CD4-positive, alpha-beta T cell treated with Interleukin-4 for 4 hours (primary cell): ENCODE data around the gene TMIGD3.
A peak's percentile ranks its signal among the peaks of the same experiment; 100 is the strongest.

Source experiments
- DNase-seq: peaks from one replicate; pipeline ENCODE4 v3.0.0-alpha.2; 2020

The TMIGD3 gene

GRCh38 chr1:111446546-111446945 lies 56.9 kb downstream of the TMIGD3 start:
- DNase-seq: no peak

- DNase-seq: no peak
Observed at GRCh38 chr1:111444031-111444430, 59.4 kb downstream of the TMIGD3 start.

- DNase-seq: no peak
Observed at GRCh38 chr1:111442457-111442856, 61.0 kb downstream of the TMIGD3 start.

- DNase-seq: peak; percentile 61
Observed at GRCh38 chr1:111441573-111442192, 61.8 kb downstream of the TMIGD3 start.

- no peak for DNase-seq
Observed at GRCh38 chr1:111439461-111440351, 63.7 kb downstream of the TMIGD3 start.

- DNase-seq: no peak
Observed at GRCh38 chr1:111436726-111437125, 66.7 kb downstream of the TMIGD3 start.
